Muscle of leg (tissue), 11 donors: ENCODE data around the gene ZNF770. TPM values are rescaled to one million over a fixed set of nuclear protein-coding genes. Genes with fewer than 3 reads are reported as not detected.
A peak's percentile ranks its signal among the peaks of the same experiment; 100 is the strongest.

Experiments
- DNase-seq: peaks from one replicate; pipeline ENCODE4 v3.0.0; 2013
- H3K27ac ChIP-seq: one replicate; pipeline ENCODE4 v1.5.1; 2013; ENCODE audit warnings: mild to moderate bottlenecking, low read length, control low read depth
- H3K27me3 ChIP-seq: one replicate; pipeline ENCODE4 v1.6.1; 2013; ENCODE audit warnings: low read length; ENCODE audit not compliant: control insufficient read depth, insufficient read depth
- H3K36me3 ChIP-seq: one replicate; pipeline ENCODE4 v1.6.1; 2013; ENCODE audit warnings: low read length; ENCODE audit not compliant: control insufficient read depth, insufficient read depth
- H3K4me1 ChIP-seq: one replicate; pipeline ENCODE4 v1.6.1; 2013; ENCODE audit warnings: low read length; ENCODE audit not compliant: control insufficient read depth, insufficient read depth
- H3K4me3 ChIP-seq: one replicate; pipeline ENCODE4 v1.5.1; 2013; ENCODE audit warnings: low read length, control low read depth
- H3K9me3 ChIP-seq: replicated peaks from 2 replicates; pipeline ENCODE4 v1.6.1; 2013; ENCODE audit warnings: low read depth, low read length; ENCODE audit not compliant: control insufficient read depth
- WGBS: methylation state at CpG from one replicate; pipeline ENCODE4 v1.1.5; 2013; ENCODE audit warnings: missing lambda C conversion rate; ENCODE audit not compliant: insufficient coverage; 5-methylcytosine and 5-hydroxymethylcytosine counted together
- polyA plus RNA-seq, 8 donors: library from polyadenylated mRNA; unstranded; fragments of 120-200 nt; gene quantifications; one replicate each; pipeline versions ENCODE4 v1.2.1 to v1.2.3, GENCODE V29; 2013; ENCODE audit warnings: inconsistent platforms in 1 of 8, low replicate concordance in 1 of 8; ENCODE audit not compliant: insufficient read length in 8 of 8, insufficient read depth in 1 of 8
- total RNA-seq: library from RNA; stranded (reverse); fragments of 120-200 nt; gene quantifications from one replicate; pipeline ENCODE4 v1.2.4, GENCODE V29; 2013

ZNF770 gene
- total and polyA plus RNA-seq, 9 donors: 14.8 to 26.2 (median 21.1) TPM

GRCh38 chr15:35005933-35006332, 17.8 kb upstream of the ZNF770 start:
- Histone ChIP-seq H3K4me3 (no peak overlapping the region), H3K27ac (no peak overlapping the region), H3K36me3 (no peaks in the 10 kb centered on the region), H3K9me3 (no peaks in the 10 kb centered on the region), H3K27me3 (no peaks in the 10 kb centered on the region), H3K4me1 (no peaks in the 10 kb centered on the region)
- no peak for DNase-seq
- 83% methylated on average over 1 of the region's 6 CpGs for WGBS

GRCh38 chr15:35003928-35004327, 15.8 kb upstream of the ZNF770 start:
- Histone ChIP-seq H3K27me3 (no peaks in the 10 kb centered on the region), H3K9me3 (no peaks in the 10 kb centered on the region), H3K36me3 (no peaks in the 10 kb centered on the region), H3K27ac (no peak overlapping the region), H3K4me3 (no peak overlapping the region), H3K4me1 (no peaks in the 10 kb centered on the region)
- no peak for DNase-seq
- no CpG with 5 or more reads among the region's 3 CpGs for WGBS

- H3K4me1 ChIP-seq: no peaks in the 10 kb centered on the region
- H3K36me3 ChIP-seq: no peaks in the 10 kb centered on the region
- H3K4me3 ChIP-seq: no peak overlapping the region
- WGBS: no CpG with 5 or more reads among the region's 1 CpG
- DNase-seq: no peak
- H3K27me3 ChIP-seq: no peaks in the 10 kb centered on the region
- H3K9me3 ChIP-seq: no peaks in the 10 kb centered on the region
- H3K27ac ChIP-seq: no peak overlapping the region
Measured at GRCh38 chr15:35000511-35000910, 12.4 kb upstream of the ZNF770 start.

DNA sequence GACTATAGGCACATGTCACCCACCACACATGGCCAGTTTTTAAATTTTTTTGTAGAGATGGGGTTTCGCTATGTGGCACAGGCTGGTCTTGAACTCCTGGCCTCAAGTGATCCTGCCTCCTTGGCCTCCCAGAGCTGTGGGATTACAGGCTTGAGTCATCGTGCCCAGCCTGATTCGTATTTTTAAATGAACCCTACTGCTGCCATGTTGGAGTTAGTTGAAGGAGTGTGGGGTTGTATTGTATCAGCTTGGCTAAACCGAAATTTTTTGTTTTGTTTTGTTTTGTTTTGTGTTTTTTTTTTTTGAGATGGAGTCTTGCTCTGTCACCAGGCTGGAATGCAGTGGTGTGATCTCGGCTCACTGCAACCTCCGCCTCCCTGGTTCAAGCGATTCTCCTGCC, 11.8 kb upstream of the ZNF770 start:
- Histone ChIP-seq H3K27me3 (no peaks in the 10 kb centered on the region), H3K9me3 (no peaks in the 10 kb centered on the region), H3K4me3 (no peak overlapping the region), H3K4me1 (no peaks in the 10 kb centered on the region), H3K27ac (no peak overlapping the region), H3K36me3 (no peaks in the 10 kb centered on the region)
- 100% methylated on average over 1 of the region's 7 CpGs for WGBS
- no peak for DNase-seq

DNA sequence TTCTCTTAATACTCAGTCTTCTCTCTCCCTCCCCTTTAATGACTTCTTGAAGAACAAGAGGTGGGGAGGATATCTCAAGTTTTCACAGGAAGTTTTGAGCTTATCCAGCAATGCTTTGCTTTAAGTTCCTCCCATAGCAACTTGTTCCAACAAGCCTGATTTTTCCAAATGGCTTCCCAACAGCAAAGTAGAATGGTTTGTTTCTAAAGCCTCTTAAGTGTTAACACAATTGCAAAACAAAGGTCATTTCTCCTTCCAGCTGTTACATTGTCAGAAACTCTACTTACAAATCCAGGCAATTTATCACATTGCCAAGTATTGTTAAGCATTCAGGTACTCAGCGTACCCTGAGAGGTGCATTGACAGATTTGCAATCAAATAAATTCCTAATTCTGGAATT, 6.8 kb upstream of the ZNF770 start:
- no peaks in the 10 kb centered on the region for H3K4me1 ChIP-seq
- no peak overlapping the region for H3K4me3 ChIP-seq
- H3K27ac ChIP-seq: no peak overlapping the region
- no CpG with 5 or more reads among the region's 1 CpG for WGBS
- peaks cover 4% of the 10 kb centered on the region for H3K27me3 ChIP-seq
- H3K36me3 ChIP-seq: no peaks in the 10 kb centered on the region
- no peaks in the 10 kb centered on the region for H3K9me3 ChIP-seq
- DNase-seq: no peak

- no peak overlapping the region for H3K4me3 ChIP-seq
- 94% methylated on average over 2 of the region's 4 CpGs for WGBS
- H3K27ac ChIP-seq: no peak overlapping the region
- DNase-seq: no peak
- no peaks in the 10 kb centered on the region for H3K9me3 ChIP-seq
- peaks cover 4% of the 10 kb centered on the region for H3K27me3 ChIP-seq
- no peaks in the 10 kb centered on the region for H3K4me1 ChIP-seq
- no peaks in the 10 kb centered on the region for H3K36me3 ChIP-seq
Measured at GRCh38 chr15:34993877-34994276, 5.8 kb upstream of the ZNF770 start.

- Histone ChIP-seq H3K9me3 (no peaks in the 10 kb centered on the region), H3K27me3 (peaks cover 4% of the 10 kb centered on the region), H3K27ac (no peak overlapping the region), H3K4me1 (no peaks in the 10 kb centered on the region), H3K4me3 (no peak overlapping the region), H3K36me3 (no peaks in the 10 kb centered on the region)
- 90% methylated on average over 2 of the region's 6 CpGs for WGBS
- DNase-seq: no peak
Measured at GRCh38 chr15:34993412-34993811, 5.3 kb upstream of the ZNF770 start.

DNA sequence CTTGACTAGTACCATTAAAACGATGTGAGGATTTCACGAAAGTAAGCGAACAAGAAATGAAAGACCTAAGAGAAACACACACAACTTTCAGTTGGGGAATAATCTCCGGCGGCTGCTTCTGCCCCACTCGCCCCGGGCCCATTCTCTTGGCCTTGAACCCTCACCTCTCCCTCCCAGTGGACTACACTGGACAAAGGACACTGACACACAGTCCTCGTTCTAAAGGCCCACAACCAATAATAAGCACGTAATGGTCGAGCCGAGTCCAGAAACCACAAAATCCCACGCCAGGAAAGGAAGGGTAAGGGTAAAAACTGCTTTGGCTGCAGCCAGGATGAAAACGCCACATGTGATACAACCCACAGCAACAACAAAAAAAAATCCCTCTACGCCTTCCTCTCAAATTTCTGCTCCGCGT, 469 bp downstream of the ZNF770 start:
- no peak for DNase-seq
- 0% methylated on average over 4 of the region's 16 CpGs for WGBS
- Histone ChIP-seq H3K4me3 (peak overlapping the region; percentile 75), H3K27ac (peak overlapping the region; percentile 78), H3K4me1 (peaks cover 8% of the 10 kb centered on the region), H3K27me3 (peaks cover 2% of the 10 kb centered on the region), H3K9me3 (no peaks in the 10 kb centered on the region), H3K36me3 (no peaks in the 10 kb centered on the region)

- no peak for DNase-seq
- no peaks in the 10 kb centered on the region for H3K9me3 ChIP-seq
- peak overlapping the region; percentile 75 for H3K4me3 ChIP-seq
- H3K27ac ChIP-seq: no peak overlapping the region
- WGBS: 42% methylated on average over 2 of the region's 9 CpGs
- H3K27me3 ChIP-seq: no peaks in the 10 kb centered on the region
- peaks cover 8% of the 10 kb centered on the region for H3K4me1 ChIP-seq
- H3K36me3 ChIP-seq: peaks cover 4% of the 10 kb centered on the region
Measured at GRCh38 chr15:34986771-34987480, 1.2 kb downstream of the ZNF770 start.

GRCh38 chr15:34986326-34986725, 1.8 kb downstream of the ZNF770 start:
- Histone ChIP-seq H3K36me3 (peaks cover 4% of the 10 kb centered on the region), H3K4me1 (peaks cover 8% of the 10 kb centered on the region), H3K27me3 (no peaks in the 10 kb centered on the region), H3K9me3 (no peaks in the 10 kb centered on the region), H3K27ac (no peak overlapping the region), H3K4me3 (no peak overlapping the region)
- DNase-seq: no peak
- WGBS: no CpG with 5 or more reads among the region's 1 CpG
